Activated CD4-positive, alpha-beta T cell treated with anti-CD3 and anti-CD28 coated beads, Interleukin-2, amount 50 U/mL, for 24 hours (primary cell): ENCODE measurements around the gene FAM118A.
"Not testable (repeated sequence)": the region's sequence is repeated elsewhere in the genome, so short reads cannot be mapped to it uniquely, and the experiment has no call there.

ENCODE experiments used
- DNase-seq, 2 donors: peaks; one replicate each; pipeline ENCODE4 v3.0.0-alpha.2; 2020; ENCODE audit warnings: low read depth in 1 of 2, low spot score in 1 of 2

Gene FAM118A

DNA sequence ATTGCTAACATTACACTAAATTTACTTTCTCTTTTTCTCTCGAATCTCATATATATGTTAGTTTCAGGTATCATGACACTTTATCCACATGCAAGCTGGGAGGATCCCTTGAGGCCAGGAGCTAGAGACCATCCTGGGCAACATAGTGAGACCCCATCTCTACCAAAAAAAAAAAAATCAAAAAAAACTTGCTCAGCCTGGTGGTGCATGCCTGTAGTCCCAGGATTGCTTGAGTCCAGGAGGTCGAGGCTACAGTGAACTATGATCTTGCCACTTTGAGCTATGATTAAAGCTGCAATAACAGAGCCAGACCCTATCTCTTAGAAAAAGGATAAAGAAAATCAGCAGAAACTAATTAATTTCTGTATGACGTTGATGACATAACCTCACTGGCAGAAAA lies 28.7 kb upstream of the FAM118A start:
- no peak for DNase-seq

DNA sequence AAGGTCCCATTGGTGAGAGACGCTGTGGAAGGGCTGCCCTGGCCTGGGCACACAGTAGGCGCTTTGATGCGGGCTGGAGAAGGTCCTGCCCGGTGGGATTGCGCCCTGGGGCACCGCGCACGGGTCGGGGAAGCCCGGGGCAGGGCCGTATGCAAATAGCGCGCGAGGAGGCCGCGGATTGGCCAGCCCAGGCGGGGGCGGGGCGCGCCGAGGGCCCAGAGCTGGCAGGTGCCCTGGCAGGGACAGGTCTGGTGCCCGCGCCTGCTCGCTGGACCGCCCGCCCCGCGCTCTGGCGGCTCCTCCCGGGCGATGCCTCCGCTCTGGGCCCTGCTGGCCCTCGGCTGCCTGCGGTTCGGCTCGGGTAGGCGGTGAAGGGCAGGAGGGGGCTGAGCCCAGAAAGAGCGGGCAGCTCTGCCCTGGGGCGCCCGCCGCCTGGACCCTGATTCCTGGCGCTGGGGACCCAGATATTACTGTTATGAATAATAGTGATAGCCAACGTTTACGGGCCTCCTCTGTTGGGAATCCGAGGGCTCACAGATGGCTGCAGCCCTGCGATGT lies 24.9 kb upstream of the FAM118A start, which contains the start of gene UPK3A:
Gene UPK3A (plus strand): TSS at position 245 of the 558 bp plus-strand sequence. CDS start 65 bp downstream, at position 310.
- peak in 1 of 2 donors; percentile 36 for DNase-seq

DNA sequence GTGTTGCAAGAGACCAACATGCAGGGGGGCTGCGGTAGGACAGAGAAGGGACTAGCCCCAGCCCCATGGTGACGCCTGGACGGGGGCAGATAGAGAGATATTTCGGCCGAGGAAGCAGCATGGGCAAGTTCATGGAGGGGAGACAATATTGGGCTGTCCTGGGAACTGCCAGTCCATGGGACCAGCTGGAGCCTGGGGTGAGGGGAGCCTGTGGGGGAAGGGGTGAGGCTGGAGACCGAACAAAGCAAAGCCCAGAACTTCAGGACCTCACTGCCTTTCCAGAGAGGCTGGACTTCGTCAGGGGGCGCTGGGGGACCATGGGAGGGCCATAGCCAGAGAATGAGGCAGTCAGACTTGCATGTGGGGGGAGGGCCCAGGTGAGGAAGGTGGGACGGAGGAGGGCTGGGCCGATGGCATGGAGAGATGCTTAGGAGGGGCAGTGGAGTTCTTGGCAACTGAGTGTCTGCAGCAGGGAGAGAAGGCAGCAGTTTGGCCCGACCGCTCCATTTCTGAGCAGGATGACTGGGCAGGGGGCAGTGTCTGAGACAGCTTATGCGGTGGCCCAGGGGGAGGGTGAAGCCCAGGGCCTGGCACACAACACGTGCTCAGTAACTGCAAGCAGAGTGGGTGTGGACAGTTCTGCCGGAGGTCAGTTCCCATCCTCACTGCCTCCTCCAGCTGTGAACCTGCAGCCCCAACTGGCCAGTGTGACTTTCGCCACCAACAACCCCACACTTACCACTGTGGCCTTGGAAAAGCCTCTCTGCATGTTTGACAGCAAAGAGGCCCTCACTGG lies 24.3 kb upstream of the FAM118A start:
- no peak for DNase-seq

DNA sequence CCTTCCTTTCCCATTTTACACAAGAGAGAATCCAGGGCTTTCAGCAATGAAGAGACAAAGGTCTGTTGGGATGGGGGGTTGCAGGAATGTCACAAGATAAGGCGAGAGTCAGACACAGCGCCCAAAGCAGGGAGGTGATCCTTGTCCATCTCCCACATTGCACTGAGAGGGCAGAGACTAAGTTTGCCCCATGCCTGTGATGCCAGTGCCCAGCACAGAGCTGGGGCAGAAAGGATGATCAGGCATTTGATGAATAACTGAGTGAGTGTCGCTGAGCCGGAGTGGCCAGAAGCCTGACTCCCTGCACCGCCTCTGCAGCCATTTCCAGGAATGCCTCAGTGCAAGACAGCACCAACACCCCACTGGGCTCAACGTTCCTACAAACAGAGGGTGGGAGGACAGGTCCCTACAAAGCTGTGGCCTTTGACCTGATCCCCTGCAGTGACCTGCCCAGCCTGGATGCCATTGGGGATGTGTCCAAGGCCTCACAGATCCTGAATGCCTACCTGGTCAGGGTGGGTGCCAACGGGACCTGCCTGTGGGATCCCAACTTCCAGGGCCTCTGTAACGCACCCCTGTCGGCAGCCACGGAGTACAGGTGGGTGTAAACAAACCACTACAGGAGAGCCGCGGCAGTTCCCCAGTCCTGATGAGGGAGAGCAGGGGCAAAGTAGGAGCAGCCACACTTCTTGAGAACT lies 22.7 kb upstream of the FAM118A start:
- no peak for DNase-seq

DNA sequence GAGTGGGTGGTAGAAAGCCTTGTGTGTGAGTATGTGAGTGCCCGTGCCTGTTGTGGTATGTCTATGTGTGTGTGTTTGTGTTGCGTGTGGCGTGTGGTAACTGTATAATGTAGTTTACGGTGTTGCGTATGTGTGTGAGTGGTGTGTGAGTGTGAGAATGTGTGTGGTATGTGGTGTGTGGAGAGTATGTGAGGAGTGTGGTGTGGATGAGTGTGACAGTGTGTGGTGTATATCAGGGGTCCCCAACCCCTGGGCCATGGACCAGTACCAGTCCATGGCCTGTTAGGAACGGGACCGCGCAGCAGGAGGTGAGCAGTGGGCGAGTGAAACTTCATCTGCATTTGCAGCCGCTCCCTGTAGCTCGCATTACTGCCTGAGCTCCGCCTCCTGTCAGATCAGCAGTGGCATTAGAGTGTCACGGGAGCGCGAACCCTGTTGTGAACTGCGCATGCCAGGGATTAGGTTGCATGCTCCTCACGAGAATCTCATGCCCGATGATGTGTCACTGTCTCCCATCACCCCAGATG lies 19.3 kb upstream of the FAM118A start:
- no peak for DNase-seq

DNA sequence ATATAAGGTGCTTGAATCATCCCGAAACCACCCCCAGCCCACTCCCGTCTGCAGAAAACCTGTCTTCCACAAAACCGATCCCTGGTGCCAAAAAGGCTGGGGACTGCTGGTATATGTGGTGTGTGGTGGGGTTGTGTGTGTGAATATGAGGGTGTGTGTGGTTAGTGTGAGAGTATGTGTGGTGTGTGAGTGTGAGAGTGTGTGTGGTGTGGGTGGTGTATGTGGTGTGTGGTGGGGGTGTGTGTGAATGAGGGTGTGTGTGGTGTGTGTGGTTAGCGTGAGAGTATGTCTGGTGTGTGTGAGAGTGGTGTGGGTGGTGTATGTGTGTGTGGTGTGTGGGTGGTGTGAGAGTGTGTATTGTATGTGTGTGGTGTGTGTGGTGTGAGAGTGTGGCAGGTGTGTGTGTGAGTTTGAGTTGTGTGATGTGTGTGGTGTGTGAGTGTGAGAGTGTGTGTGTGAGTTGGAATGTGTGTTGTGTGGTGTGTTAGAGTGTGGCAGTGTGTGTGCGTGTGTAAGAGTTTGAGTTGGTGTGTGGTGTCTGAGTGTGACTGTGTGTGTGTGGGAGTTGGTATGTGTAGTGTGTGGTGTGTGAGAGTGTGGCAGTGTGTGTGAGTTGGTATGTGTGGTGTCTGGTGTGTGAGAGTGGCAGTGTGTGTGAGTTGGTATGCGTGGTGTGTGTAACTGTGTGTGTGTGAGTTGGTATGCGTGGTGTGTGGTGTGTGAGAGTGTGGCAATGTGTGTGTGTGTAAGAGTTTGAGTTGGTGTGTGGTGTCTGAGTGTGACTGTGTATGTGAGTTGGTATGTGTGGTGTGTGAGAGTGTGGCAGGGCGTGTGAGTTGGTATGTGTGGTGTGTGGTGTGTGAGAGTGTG lies 18.4 kb upstream of the FAM118A start:
- DNase-seq = no peak

DNA sequence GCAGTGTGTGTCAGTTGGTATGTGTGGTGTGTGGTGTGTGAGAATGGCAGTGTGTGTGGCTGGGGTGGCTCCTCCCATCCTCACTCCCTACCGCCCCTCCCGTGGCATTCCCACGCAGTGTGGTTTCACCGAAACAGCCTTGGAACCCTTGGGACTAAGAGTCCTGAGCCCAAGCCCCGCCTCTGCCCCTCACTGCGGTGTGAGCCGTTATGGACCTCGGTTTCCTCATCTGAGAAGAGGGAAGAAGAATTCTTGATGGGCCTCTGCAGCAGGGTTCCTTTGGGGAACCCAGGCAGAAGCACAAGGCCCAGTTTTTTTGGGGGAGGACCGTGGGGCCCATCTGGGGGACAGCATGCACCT lies 17.8 kb upstream of the FAM118A start:
- DNase-seq = no peak

DNA sequence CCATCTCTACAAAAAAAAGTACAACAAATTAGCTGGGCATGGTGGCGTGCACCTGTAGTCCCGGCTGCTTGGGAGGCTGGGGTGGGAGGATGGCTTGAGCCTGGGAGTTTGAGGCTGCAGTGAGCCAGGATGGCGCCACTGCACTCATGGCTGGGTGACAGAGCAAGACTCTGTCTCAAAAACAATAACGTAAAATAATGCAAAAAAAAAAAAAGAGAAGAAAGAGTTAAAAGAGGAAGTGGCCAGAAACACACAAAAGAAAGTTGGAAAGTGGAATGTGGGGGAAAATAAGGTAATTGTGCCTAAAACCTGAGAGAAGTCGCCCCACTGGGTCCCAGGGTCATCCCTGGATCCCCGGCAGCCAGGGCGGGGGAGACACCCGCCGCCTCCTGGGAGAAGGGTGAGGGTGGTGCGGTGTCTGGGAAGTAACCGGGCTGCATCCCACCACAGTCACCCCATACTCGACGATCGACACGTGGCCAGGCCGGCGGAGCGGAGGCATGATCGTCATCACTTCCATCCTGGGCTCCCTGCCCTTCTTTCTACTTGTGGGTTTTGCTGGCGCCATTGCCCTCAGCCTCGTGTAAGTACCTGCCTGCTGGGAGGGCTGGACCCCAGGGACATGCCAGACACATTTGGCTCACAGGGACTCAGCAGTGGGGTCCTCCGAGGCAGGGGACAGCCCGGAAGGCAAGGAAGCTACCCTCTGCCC lies 16.8 kb upstream of the FAM118A start:
- DNase-seq = no peak

DNA sequence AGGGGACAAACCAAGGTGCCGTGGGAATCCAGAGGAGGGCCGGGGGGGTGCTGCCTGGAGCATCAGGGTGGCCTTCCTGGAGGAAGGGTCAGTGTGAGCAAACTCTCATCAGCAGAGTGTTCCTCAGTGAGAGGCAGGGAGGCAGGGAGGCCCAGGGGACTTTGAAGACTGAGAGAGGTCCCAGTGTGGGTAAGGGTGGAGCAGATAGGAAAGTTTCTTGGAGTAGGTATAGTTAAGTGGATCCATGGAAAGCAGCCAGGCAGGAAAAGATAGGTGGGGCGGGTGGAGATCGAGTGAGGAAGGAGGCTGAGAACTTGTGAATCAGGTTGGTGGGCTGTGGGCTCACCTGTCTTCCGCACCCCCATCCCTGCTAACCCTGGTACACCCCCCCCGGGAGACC lies 15.7 kb upstream of the FAM118A start:
- no peak for DNase-seq

DNA sequence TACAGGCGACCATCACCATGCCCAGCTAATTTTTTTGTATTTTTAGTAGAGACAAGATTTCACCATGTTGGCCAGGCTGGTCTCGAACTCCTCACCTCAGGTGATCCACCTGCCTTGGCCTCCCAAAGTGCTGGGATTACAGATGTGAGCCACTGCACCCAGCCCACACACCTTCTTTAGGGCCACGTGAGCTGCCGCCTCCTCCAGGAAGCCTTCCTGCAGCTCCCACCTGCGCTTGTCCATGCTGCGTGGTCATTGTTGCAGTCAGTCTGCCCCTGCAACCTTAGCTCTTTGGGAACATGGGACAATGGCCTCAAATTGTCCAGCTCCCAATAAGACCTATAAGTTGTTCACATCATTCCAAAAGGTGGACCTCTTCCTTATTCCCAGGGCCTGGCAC lies 14.7 kb upstream of the FAM118A start:
- DNase-seq = not testable (repeated sequence)

DNA sequence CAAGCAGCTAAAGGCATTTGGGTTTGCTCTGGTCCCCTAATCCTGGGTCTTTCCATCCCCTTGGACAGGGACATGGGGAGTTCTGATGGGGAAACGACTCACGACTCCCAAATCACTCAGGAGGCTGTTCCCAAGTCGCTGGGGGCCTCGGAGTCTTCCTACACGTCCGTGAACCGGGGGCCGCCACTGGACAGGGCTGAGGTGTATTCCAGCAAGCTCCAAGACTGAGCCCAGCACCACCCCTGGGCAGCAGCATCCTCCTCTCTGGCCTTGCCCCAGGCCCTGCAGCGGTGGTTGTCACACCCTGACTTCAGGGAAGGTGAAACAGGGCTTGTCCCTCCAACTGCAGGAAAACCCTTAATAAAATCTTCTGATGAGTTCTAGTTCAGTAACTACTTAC lies 14.2 kb upstream of the FAM118A start:
- no peak for DNase-seq

DNA sequence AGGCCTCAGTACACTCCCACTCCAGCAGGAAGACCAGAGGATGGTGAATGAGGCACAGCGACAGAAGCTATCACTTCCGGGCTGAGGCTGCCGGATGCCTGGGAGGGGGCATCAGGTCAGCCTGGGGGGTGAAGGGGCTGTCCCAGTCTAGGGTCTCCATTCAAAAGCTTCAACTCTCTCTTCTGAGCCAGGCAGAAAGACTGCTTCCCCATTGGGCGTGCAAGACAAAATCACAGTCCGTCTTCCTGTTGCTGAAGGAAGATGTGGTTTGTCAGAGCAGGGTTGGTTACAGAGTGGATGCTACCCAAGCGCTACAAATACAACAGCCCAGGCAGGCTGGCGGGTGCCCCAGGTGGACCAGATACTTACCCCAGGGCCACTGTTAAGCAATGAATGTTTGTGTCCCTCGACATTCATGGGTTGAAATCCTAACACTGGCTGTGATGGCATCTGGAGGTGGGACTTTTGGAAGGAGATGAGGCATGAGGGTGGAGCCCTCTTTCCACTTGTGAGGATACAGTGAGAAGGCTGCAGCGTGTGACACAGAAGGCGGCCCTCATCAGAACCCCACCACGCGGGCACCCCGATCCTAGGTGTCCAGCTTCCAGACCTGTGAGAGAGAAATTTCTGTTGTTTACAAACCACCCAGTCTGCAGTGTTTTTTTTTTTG lies 13.0 kb upstream of the FAM118A start:
- DNase-seq = no peak

DNA sequence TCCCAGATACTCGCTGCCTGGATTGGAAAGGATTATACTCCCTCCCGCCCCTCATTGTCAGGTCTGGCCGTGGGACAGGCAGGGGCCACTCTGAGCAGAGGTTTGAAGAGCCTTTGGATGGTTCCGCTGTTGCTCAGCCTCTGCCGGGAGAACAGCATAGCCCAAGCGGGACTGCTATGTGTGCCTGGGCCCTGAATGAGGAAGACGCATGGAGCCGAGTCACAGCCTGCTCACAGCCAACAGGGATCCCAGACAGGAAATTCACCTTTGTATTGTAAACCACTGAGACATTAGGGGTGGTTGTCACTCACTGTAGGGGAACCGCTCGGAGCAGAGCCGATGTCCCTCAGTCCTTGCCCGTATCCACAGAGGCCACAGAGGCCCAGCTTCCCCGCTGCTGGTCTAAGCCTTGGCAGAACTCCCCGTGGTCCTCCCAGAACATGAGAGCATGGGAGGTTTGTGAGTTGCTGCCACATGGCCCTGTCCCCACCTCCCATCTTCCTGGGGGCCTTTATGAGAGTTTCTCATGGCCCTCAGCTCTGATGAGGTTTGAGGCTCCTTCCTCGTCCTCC lies 10.7 kb upstream of the FAM118A start:
- no peak for DNase-seq

DNA sequence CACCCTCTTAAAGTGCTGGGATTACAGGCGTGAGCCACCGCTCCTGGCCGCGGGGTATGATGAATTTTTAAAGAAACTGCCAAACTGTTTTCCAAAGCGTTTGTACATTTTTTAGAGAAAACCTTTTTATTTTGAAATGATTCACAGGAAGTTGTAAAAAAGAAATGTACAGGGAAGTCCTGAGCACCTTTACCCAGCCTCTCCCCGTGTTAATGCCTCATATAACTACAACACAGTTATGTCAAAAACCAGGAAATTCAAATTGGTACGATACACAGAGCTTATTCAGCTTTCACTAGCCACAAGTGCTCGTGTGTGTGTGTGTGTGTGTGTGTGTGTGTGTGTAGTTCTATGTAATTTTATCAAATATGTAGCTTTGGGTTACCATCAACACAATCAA lies 7.0 kb upstream of the FAM118A start:
- DNase-seq = no peak

DNA sequence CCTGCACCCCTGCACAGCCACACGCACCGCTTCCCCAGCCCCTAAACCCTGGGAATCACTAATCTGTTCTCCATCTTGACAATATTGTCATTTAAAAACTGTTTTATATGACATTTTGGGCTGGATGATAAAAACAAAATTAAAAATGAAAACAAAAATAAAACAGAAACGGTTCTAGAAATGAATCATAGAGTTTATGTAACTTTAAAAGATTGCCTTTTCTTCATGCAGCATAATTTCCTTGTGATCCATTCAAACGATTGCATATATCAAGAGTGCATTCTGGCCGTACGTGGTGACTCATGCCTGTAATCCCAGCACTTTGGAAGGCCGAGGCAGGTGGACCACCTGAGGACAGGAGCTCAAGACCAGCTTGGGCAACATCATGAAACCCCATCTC lies 6.6 kb upstream of the FAM118A start:
- no peak for DNase-seq

DNA sequence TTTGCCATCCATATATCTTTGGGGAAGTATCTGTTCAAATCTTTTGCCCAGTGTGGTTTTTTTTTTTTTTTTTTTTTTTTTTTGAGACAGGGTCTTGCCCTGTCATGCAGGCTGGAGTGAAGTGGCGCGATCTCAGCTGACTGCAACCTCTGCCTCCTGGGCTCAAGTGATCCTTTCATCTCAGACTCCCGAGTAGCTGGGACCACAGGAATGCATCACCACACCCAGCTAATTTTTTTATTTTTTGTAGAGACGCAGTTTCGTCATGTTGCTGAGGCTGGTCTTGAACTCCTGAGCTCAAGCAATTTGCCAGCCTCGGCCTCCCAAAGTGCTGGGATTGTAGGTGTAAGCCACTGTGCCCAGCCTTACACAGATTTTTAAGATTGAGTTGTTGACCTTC lies 4.8 kb upstream of the FAM118A start:
- DNase-seq = no peak

DNA sequence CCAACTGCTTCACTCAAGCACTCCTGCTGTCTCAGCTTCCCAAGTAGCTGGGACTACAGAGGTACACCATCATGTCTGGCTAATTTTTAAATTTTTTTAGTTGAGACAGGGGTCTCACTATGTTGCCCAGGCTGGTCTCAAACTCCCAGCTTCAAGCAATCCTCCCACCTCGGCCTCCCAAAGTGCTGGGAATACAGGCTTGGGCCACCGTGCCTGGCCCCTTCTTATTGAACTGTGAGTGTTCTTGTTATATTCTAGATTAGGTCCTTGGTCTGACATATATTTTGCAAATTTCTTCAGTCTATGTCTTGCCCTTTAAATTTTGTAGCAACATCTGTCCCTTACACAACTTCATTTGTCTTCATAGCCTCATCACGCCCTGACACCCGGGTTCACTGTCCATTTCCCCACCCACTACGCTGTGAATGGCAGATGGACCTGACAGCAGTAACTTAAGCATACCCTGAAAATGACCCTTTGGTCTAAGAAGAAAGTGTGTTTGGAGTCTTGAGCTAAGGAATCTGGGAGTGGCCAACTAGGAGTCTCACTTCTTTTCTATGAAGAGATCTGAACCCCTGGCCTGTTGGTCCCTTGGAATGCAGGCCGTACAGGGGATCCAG lies 4.2 kb upstream of the FAM118A start:
- no peak for DNase-seq

DNA sequence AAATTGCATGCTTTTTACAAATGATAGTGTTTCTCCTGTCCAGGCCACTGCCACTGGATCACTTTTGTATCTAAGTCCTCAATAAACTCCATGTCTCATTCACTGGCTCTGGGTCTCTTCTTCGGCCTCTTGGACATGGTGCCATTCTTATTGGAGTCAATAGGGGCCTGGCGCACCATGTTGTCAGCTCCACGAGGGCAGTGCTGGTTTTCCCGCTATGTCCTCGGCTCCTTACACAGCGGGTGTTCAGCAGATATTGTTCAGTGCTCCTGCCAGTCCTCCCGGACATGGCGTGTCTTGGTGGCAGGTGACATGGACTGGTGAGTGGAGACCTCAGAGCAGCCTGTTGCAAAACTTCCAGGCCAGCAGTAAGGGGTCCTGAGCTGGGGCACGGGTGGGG lies 3.6 kb upstream of the FAM118A start:
- no peak for DNase-seq

DNA sequence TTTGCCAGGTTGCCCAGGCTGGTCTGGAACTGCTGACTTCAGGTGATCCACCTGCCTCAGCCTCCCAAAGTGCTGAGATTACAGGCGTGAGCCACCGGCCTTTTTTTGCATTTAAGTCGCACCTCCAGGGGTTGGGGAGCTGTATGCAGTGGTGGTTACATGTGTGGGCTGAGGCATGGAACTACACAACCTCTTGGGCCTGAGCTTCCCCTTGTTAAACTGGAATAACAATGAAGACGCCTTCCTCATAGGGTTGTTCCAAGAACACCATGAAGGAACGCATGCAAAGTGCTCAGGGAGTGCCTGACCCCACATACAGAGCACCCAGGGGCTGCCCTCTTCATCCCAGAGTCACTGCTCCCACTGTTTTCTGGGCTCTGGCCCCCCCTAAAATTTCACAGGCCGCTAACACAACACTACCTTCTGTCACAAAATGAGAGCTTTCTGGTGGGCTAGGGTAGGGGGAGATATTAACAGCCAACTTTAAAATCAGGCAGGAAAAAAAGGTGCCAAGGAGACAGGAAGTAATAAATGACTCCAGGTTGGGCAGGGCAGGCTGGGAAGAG lies 1.3 kb upstream of the FAM118A start:
- DNase-seq = no peak
